ENCODE results near the gene NCOA3. TPM values are rescaled to one million over a fixed set of nuclear protein-coding genes. Genes with fewer than 3 reads are reported as not detected.

The NCOA3 gene
- total RNA-seq, 4 donors from 2014 or later: 45.1 to 77.8 (median 56.3) TPM

DNA sequence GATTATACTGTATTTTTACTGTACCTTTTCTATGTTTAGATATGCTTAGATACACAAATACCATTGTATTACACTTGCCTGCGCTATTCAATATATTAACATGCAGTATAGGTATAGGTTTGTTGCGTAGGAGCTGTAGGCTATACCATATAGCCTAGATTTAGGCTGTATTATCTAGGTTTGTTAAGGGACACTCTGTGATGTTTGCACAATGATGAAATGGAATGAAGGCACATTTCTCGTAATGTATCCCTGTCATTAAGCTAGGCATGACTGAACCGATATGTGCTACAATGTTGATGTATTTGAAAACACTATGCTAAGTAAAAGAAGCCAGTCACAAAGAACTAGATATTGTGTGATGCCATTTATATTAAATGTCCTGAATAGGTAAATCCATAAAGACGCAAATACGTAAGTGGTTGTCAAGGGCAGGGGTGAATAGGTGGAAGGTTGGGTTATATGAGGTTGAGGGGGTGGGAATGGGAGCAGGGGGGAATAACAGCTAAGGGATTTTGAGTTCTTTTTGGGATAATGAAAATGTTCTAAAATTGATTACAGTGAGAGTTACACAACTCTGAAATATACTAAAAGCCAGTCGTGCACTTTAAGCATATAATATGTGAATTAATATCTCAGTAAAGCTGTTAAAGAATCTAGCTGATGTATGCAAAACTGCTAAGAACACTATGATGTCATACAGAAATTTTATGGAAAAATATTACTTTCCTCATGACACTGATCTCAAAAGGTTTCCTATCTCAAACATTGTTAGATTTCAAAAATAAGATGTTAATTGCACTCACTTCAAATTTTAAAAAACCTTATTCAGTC is 97.4 kb downstream of the NCOA3 start:
- H3K27ac ChIP-seq: no peak overlapping the region
- peaks cover 5% of the 10 kb centered on the region for H3K4me1 ChIP-seq
- H3K27me3 ChIP-seq: no peaks in the 10 kb centered on the region
- WGBS: 94% methylated on average over 7 of the region's 7 CpGs
- no peak overlapping the region for H3K4me3 ChIP-seq
- no peaks in the 10 kb centered on the region for H3K9me3 ChIP-seq
- H3K36me3 ChIP-seq: no peaks in the 10 kb centered on the region
- DNase-seq (ENCODE audit: low spot score in 2 of 2): no peak
- TF ChIP-seq, protein P1, sequence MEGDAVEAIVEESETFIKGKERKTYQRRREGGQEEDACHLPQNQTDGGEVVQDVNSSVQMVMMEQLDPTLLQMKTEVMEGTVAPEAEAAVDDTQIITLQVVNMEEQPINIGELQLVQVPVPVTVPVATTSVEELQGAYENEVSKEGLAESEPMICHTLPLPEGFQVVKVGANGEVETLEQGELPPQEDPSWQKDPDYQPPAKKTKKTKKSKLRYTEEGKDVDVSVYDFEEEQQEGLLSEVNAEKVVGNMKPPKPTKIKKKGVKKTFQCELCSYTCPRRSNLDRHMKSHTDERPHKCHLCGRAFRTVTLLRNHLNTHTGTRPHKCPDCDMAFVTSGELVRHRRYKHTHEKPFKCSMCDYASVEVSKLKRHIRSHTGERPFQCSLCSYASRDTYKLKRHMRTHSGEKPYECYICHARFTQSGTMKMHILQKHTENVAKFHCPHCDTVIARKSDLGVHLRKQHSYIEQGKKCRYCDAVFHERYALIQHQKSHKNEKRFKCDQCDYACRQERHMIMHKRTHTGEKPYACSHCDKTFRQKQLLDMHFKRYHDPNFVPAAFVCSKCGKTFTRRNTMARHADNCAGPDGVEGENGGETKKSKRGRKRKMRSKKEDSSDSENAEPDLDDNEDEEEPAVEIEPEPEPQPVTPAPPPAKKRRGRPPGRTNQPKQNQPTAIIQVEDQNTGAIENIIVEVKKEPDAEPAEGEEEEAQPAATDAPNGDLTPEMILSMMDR (IDR thresholded peaks at IDR 0.05): no peak
- no peak for TF ChIP-seq POLR2A (IDR thresholded peaks at IDR 0.05)
- no peak for TF ChIP-seq EP300 (IDR thresholded peaks at IDR 0.05)
- no peak for TF ChIP-seq POLR2AphosphoS5 (IDR thresholded peaks at IDR 0.05)

DNA sequence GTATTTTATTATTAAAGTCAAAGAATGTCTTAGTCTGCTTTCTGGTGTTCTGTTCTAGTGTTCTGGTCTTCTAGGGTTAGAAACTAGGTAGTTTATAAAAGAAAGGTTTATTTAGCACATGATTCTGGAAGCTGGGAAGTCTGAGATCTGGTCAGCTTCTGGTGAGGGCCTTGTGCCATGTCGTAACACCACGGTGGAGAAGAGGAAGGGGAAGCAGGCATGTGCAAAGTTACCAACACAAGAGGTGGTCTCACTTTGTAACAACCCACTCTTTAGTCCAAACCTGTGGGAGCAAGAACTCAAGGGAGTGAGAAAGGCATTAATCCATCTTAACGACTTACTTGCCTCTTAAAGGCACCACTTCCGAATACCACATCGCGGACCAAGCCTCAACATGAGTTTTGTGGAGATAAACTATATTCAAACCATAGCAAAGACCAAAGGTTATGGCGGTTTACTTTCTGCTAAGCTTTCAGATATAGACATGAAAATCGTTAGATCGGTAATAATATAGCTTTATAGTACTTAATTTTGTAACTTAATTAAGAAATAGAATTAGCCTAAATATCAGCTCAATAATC is 99.4 kb downstream of the NCOA3 start:
- Histone ChIP-seq H3K27ac (no peak overlapping the region), H3K36me3 (no peaks in the 10 kb centered on the region), H3K27me3 (no peaks in the 10 kb centered on the region), H3K9me3 (no peaks in the 10 kb centered on the region), H3K4me3 (no peak overlapping the region), H3K4me1 (peaks cover 5% of the 10 kb centered on the region)
- DNase-seq (ENCODE audit: low spot score in 2 of 2): no peak
- WGBS: 93% methylated on average over 9 of the region's 9 CpGs
- TF ChIP-seq POLR2AphosphoS5 (IDR thresholded peaks at IDR 0.05): no peak

DNA sequence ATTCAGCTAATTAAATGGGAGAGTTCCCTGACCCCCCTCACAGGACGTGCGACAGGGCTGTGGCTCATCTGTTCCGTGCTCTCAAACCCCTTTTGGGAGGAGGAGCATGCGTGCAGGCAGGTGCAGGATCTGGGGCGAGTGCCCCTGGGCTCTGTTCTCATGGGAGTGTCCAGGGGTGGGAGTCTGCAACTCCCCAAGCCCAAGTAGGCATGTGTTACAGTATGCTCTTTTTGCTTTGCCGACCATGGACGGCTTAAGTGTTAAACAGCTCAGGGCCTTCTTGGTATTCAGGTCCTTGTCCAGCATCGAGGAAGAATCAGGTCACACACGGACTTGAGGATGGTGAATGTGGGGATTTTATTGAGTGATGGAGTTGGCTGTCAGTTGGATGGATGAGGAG is 101.6 kb downstream of the NCOA3 start:
- peaks cover 10% of the 10 kb centered on the region for H3K4me1 ChIP-seq
- no peak overlapping the region for H3K4me3 ChIP-seq
- no peaks in the 10 kb centered on the region for H3K9me3 ChIP-seq
- DNase-seq (ENCODE audit: low spot score in 2 of 2): no peak
- H3K27ac ChIP-seq: no peak overlapping the region
- WGBS: 95% methylated on average over 9 of the region's 9 CpGs
- no peaks in the 10 kb centered on the region for H3K27me3 ChIP-seq
- H3K36me3 ChIP-seq: no peaks in the 10 kb centered on the region
- TF ChIP-seq POLR2A (IDR thresholded peaks at IDR 0.05) (no peak), EP300 (IDR thresholded peaks at IDR 0.05) (no peak), POLR2AphosphoS5 (IDR thresholded peaks at IDR 0.05) (no peak)
- TF ChIP-seq, protein P1 (IDR thresholded peaks at IDR 0.05): no peak

DNA sequence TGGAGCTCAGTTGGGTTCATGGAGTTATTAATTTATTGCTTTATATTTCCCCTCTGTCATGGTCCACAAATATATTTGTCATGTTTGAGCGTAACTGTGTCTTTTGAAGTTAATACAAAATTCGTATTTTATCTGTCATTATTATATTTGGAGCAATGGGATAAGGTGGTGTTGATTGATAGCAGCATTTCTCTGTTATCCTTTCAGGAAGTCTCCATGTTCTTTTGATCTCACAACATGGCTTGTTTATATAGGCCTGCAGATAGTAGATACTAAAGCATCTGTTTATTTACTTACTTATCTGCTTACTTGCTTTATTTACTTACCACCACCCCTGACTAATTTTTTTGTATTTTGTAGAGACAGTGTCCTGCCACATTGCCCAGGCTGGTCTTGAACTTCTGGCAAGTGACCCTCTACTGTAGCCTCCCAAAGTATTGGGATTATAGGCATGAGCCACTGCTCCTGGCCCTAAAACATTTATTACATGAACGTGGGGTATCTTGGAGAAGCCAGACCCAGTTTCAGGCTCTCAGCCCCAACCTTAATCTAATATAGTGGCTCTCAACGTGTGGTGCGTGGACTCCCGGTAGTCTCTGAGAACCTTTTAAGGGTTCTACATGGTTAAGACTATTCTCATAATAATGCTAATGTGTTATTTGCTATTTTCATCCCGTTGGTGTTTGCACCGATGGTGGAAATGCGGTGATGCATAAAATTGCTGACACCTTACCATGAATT is 104.2 kb downstream of the NCOA3 start:
- H3K4me1 ChIP-seq: peaks cover 16% of the 10 kb centered on the region
- H3K9me3 ChIP-seq: no peaks in the 10 kb centered on the region
- H3K27ac ChIP-seq: no peak overlapping the region
- TF ChIP-seq, protein P1 (IDR thresholded peaks at IDR 0.05): no peak
- TF ChIP-seq POLR2A (IDR thresholded peaks at IDR 0.05) (no peak), EP300 (IDR thresholded peaks at IDR 0.05) (no peak), POLR2AphosphoS5 (IDR thresholded peaks at IDR 0.05) (no peak)
- H3K36me3 ChIP-seq: no peaks in the 10 kb centered on the region
- no peak overlapping the region for H3K4me3 ChIP-seq
- DNase-seq (ENCODE audit: low spot score in 2 of 2): no peak
- 87% methylated on average over 9 of the region's 9 CpGs for WGBS
- no peaks in the 10 kb centered on the region for H3K27me3 ChIP-seq

DNA sequence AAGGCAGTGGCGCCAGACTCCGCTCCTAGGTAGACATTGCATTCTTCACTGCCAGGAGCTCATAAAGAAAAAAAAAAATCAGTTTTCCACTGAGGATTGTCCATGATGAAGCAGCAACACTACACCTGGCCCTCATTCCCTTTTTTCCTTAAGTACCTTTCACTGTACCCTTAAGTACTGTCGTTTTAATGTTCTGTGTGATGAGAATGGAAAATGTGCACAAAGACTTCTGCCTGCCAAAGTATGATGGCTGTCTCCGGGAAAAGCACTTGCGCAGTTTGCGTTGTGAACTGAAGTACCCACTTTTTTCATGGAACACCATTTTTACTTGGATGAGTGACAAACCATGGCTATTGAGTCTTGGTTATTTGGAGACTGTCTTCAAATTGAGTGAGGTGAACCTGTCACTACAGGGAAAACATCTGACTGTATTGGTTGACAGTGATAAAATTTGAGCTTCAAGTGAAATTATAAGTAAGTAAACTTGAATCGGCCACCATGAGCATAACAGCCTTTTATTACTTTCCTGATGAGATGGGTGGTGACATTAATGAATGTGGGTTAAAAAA is 104.8 kb downstream of the NCOA3 start:
- H3K27ac ChIP-seq: no peak overlapping the region
- no peaks in the 10 kb centered on the region for H3K36me3 ChIP-seq
- WGBS: 97% methylated on average over 7 of the region's 7 CpGs
- no peak for TF ChIP-seq POLR2AphosphoS5 (IDR thresholded peaks at IDR 0.05)
- TF ChIP-seq, protein P1 (IDR thresholded peaks at IDR 0.05): no peak
- no peak for TF ChIP-seq POLR2A (IDR thresholded peaks at IDR 0.05)
- TF ChIP-seq EP300 (IDR thresholded peaks at IDR 0.05): no peak
- DNase-seq (ENCODE audit: low spot score in 2 of 2): no peak
- H3K27me3 ChIP-seq: no peaks in the 10 kb centered on the region
- H3K4me1 ChIP-seq: peaks cover 19% of the 10 kb centered on the region
- H3K9me3 ChIP-seq: no peaks in the 10 kb centered on the region
- no peak overlapping the region for H3K4me3 ChIP-seq
